ENCODE results near the gene STX7. TPM values are rescaled to one million over a fixed set of nuclear protein-coding genes. Genes with fewer than 3 reads are reported as not detected.

STX7 gene
- total RNA-seq, 1 donor from 2014 or later, result 97.2 TPM

DNA sequence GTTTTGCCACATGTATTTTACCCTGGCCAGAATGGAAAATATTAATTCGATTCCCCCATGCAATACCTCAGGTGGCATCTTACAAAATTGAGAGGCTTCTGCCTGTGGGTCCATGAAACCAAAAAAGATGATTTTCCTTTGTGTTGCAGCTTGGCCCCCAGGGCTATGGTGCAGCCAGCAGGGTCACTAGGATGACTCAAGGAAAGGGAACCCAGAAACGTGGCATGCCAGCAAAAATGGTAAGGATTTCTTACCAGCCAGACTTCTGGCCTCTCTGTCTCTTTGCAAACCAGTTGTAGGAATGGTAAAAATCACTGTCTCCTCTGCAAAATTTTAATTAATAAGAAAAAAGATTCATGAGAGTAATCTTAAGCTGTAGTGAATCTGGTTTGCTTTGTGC is 13.5 kb upstream of the STX7 start:
- no peak for ATAC-seq
- intact Hi-C loops (cut with DNase I), result no loop called here
- H3K27me3 ChIP-seq (ENCODE audit: low read depth), result no peaks in the 10 kb centered on the region

DNA sequence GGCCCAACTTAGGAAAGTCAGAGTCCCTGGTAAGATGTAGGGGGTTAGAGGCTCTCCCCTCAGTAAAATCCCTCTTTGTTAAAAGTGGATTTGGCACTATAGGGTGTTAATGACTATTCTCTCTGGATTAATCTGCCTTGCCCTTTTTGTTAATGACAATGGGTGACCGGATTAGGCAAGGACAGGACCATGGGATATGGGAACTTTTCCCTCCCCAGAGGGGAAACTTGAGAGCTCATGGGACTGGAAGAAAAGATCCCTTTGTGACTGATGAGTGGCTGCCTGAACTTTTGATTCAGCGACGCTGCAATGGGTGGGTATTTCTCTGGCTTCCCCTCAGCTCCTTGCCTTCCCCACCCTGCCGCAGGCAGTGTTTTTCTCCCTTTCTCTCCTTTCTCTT is 12.9 kb upstream of the STX7 start:
- no peaks in the 10 kb centered on the region for H3K9me3 ChIP-seq
- no peaks in the 10 kb centered on the region for H3K27me3 ChIP-seq (ENCODE audit: low read depth)
- no peaks in the 10 kb centered on the region for H3K36me3 ChIP-seq
- no peak overlapping the region for H3K27ac ChIP-seq
- intact Hi-C loops (cut with DNase I), result no loop called here
- DNase-seq, result no peak
- no peak for ATAC-seq
- H3K4me3 ChIP-seq, result no peak overlapping the region
- peaks cover 4% of the 10 kb centered on the region for H3K4me1 ChIP-seq
- TF ChIP-seq, protein P1, sequence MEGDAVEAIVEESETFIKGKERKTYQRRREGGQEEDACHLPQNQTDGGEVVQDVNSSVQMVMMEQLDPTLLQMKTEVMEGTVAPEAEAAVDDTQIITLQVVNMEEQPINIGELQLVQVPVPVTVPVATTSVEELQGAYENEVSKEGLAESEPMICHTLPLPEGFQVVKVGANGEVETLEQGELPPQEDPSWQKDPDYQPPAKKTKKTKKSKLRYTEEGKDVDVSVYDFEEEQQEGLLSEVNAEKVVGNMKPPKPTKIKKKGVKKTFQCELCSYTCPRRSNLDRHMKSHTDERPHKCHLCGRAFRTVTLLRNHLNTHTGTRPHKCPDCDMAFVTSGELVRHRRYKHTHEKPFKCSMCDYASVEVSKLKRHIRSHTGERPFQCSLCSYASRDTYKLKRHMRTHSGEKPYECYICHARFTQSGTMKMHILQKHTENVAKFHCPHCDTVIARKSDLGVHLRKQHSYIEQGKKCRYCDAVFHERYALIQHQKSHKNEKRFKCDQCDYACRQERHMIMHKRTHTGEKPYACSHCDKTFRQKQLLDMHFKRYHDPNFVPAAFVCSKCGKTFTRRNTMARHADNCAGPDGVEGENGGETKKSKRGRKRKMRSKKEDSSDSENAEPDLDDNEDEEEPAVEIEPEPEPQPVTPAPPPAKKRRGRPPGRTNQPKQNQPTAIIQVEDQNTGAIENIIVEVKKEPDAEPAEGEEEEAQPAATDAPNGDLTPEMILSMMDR (IDR thresholded peaks at IDR 0.05), result no peak

More for the DNA sequence above, 13.5 kb upstream of the STX7 start:
- Histone ChIP-seq H3K36me3 (no peaks in the 10 kb centered on the region), H3K27ac (no peak overlapping the region), H3K9me3 (no peaks in the 10 kb centered on the region), H3K4me3 (no peak overlapping the region), H3K4me1 (peaks cover 4% of the 10 kb centered on the region)
- TF ChIP-seq, protein P1 (IDR thresholded peaks at IDR 0.05), result no peak
- DNase-seq, result no peak

DNA sequence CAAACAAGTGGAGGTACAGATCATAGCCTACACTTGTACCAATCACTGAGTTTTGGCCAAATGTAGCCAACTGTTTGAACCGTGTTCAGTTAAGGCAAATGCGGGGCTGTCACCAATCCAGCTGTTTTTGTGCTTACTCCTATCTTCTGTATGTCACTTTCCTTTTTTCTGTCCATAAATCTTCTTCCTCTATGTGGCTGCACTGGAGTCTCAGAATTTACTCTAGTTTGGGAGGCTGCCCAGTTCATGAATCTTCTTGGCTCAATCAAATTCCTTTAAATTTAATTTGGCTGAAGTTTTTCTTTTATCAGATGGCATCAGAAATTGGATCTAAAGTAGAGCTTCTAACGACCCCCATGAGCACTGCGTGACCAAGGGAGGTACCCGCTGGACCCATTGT is 11.7 kb upstream of the STX7 start:
- TF ChIP-seq, protein P1 (IDR thresholded peaks at IDR 0.05), result no peak
- H3K27ac ChIP-seq, result no peak overlapping the region
- H3K9me3 ChIP-seq, result no peaks in the 10 kb centered on the region
- H3K27me3 ChIP-seq (ENCODE audit: low read depth), result no peaks in the 10 kb centered on the region
- no peaks in the 10 kb centered on the region for H3K36me3 ChIP-seq
- intact Hi-C loops (cut with DNase I), result no loop called here
- DNase-seq (no peak), ATAC-seq (no peak)
- no peaks in the 10 kb centered on the region for H3K4me1 ChIP-seq
- no peak overlapping the region for H3K4me3 ChIP-seq

DNA sequence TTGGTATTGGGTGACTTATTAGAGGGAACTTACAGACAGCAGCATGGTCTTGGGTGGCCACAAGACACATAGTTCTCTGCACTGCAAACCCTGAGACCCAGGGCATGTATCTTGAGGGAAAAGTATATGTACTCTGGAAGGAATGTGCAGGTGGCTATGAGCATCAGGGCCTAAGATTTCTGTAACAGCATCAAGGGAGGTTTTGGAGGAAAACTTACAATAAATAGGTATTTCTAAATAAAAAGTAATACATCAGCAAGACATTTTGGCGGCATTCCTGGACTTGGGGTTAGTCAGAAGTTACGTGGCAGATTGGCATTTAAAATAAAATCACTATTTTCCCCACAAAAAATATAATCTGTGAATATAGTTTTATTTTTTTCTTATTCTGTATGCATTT is 8.0 kb upstream of the STX7 start:
- intact Hi-C loops (cut with DNase I), result no loop called here
- ATAC-seq, result no peak

DNA sequence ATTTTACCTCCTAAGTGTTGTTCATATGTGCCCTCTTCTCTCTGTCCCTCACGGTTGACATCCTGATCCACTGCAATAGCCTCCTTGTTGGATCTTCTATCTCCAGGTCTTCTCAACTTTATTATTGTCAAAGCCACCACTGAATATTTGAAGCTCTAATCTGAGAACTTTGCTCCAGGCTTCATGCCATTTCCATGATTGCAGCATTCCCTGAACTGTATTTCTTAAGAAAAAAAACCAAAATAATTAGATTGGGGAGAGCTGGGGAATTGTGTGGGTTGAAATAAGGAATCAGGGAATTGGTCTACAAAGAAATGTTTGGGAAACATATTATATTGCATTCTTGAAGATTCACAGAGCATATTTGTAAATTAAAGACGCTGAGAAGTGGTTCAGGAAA is 2.5 kb upstream of the STX7 start:
- intact Hi-C loops (cut with DNase I), result no loop called here
- Histone ChIP-seq H3K27ac (no peak overlapping the region), H3K4me3 (no peak overlapping the region), H3K27me3 (ENCODE audit: low read depth) (no peaks in the 10 kb centered on the region), H3K4me1 (peaks cover 30% of the 10 kb centered on the region), H3K9me3 (no peaks in the 10 kb centered on the region), H3K36me3 (no peaks in the 10 kb centered on the region)
- TF ChIP-seq, protein P1 (IDR thresholded peaks at IDR 0.05), result no peak
- DNase-seq (no peak), ATAC-seq (no peak)

More for the DNA sequence above, 8.0 kb upstream of the STX7 start:
- TF ChIP-seq, protein P1 (IDR thresholded peaks at IDR 0.05), result no peak
- DNase-seq, result no peak
- H3K27me3 ChIP-seq (ENCODE audit: low read depth), result no peaks in the 10 kb centered on the region
- H3K4me3 ChIP-seq, result no peak overlapping the region
- no peaks in the 10 kb centered on the region for H3K36me3 ChIP-seq
- no peak overlapping the region for H3K27ac ChIP-seq
- no peaks in the 10 kb centered on the region for H3K4me1 ChIP-seq
- no peaks in the 10 kb centered on the region for H3K9me3 ChIP-seq
